Measurements from ENCODE around the gene TAF1C.

TAF1C gene

DNA sequence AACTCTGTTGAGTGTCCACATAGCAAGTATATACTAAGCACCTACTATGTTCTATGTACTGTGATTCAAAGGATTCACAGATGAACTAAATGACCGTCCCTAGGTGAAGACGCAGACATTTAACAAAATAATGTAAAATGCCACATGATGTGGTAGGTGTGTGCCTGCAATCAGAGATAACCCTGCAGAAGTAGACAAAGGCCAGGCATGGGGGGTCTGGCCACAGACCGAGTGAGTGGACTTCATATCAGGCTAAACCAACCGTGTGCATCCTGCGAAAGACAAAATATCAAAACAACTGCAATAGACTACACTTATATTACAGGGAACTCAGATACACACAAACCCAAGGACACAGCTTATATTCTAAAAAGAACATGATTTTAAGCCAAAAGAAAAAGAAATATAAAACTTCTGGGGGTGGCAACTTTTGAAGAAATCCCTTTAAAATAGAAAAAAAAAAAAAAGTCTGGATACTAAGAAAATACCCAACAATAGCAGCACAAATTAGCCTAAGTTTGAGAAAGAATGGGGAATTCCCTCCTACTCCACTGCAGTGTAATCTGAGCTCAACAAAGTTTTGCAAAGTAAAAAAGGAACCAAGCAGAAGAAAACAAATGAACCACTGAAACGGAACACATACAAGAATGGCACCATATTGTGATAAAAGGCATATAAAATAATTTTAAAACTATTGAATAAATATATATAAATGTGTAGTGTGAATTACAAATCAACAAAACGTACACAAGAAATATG, 54.2 kb downstream of the TAF1C start:
- H3K4me3 ChIP-seq (replicated peaks; ENCODE audit: low read depth, low read length), result no peak overlapping the region
- no peak for DNase-seq (ENCODE audit: extremely low read depth, low read depth)
- TF ChIP-seq, protein P1, sequence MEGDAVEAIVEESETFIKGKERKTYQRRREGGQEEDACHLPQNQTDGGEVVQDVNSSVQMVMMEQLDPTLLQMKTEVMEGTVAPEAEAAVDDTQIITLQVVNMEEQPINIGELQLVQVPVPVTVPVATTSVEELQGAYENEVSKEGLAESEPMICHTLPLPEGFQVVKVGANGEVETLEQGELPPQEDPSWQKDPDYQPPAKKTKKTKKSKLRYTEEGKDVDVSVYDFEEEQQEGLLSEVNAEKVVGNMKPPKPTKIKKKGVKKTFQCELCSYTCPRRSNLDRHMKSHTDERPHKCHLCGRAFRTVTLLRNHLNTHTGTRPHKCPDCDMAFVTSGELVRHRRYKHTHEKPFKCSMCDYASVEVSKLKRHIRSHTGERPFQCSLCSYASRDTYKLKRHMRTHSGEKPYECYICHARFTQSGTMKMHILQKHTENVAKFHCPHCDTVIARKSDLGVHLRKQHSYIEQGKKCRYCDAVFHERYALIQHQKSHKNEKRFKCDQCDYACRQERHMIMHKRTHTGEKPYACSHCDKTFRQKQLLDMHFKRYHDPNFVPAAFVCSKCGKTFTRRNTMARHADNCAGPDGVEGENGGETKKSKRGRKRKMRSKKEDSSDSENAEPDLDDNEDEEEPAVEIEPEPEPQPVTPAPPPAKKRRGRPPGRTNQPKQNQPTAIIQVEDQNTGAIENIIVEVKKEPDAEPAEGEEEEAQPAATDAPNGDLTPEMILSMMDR (IDR thresholded peaks at IDR 0.05; ENCODE audit: low read depth, low read length, missing control alignments), result no peak

DNA sequence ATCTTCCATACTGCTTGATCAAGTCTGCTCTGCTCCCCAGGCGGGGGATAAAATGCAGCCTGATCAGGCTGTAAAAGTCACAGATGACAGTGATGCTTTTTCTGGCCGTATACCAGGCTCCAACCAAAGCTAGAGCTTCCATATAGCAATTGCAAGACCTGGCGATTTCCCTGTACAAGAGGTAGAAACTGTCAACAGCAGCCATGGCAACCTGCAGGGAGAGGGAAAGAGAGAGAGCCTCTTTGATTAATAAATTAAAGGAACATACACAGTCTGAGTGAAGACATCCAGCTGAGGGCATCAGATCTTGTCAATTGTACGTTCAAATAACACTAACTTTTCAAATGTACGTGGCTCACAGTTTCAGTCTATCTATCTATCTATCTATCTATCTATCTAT, 55.7 kb downstream of the TAF1C start:
- DNase-seq (ENCODE audit: extremely low read depth, low read depth), result no peak
- TF ChIP-seq, protein P1 (IDR thresholded peaks at IDR 0.05; ENCODE audit: low read depth, low read length, missing control alignments), result no peak
- no peak overlapping the region for H3K4me3 ChIP-seq (replicated peaks; ENCODE audit: low read depth, low read length)
